ENCODE results near the gene STEAP1B.
"Not testable (repeated sequence)": the region's sequence is repeated elsewhere in the genome, so short reads cannot be mapped to it uniquely, and the experiment has no call there.

The STEAP1B gene

DNA sequence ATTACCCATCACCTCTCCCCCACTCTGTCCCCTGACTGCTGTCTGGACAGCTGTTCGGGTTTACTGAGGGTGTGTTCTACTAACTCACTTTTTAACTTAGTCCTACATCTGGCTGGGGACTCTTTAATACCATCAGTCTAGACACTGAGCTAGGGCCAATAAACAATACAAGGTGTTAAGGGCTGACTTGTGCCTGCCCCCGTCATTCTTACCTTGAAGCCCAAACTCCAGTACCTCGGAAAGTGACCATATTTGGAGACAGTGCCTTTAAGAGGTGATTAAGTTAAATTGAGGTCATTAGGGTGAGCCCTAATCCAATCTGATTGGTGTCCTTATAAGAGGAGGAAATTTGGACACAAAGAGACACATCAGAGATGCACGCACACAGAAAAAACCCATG, 35.7 kb downstream of the STEAP1B start:
- Histone ChIP-seq H3K9me3 (ENCODE audit: low read length) (no peaks in the 10 kb centered on the region), H3K4me1 (ENCODE audit: insufficient read depth, low read length) (no peaks in the 10 kb centered on the region), H3K36me3 (ENCODE audit: insufficient read depth, low read length) (no peaks in the 10 kb centered on the region), H3K27me3 (ENCODE audit: insufficient read depth, low read length) (no peaks in the 10 kb centered on the region), H2AFZ (ENCODE audit: low read depth, low read length) (no peak overlapping the region), H3K4me3 (ENCODE audit: low read length) (no peak overlapping the region)

DNA sequence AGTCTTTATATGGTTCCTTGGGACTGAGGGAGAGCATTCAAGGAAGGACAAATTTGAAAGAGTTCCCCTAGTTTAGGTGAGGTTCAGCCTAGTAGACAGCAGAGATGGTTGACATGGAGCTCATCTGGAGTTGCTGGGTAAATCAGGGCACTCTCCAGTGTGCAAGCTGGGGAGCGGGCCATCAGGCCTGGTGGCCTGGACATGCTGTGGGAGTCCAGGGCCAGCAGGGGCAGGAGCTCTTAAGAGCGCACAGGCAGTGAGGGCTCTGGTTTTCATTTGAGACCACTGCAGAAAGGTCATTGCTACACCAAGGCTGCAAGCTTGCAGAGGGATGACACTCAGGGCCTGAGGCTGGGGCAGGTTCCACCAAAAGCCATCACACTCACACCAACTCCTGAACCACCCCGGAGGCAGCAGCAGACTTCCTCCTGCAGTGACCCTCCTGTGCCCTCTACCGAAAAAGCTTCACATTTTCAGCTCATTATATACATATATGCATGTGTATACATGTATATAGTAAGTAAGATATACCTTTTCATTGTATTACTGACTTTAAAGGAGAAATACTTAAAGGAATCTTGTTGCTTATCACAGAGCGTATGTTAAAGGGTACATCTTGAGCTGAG, 39.5 kb downstream of the STEAP1B start:
- Histone ChIP-seq H3K36me3 (ENCODE audit: insufficient read depth, low read length) (no peaks in the 10 kb centered on the region), H3K4me1 (ENCODE audit: insufficient read depth, low read length) (no peaks in the 10 kb centered on the region), H2AFZ (ENCODE audit: low read depth, low read length) (no peak overlapping the region), H3K9me3 (ENCODE audit: low read length) (no peaks in the 10 kb centered on the region), H3K27me3 (ENCODE audit: insufficient read depth, low read length) (no peaks in the 10 kb centered on the region), H3K4me3 (ENCODE audit: low read length) (no peak overlapping the region)

DNA sequence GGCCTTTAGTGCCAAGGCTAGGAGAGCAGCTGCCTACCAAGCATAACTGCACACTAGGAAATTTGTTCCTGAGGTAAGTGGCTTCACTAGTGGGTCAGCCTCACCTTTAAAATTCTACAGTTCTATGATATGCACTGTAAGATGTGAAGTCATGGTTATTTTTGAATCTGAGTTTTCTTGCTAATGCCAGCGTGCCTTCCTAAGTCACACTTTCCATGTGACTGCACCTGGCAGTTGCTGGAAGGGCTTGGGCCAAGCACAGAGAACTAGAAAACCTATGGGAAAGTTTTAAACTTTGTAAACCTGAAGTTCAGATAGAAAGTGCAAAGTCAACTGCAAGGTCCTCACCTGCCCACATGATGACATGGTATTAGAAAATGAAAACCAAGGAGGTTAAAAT, 42.5 kb downstream of the STEAP1B start:
- H3K4me3 ChIP-seq (ENCODE audit: low read length), result no peak overlapping the region
- no peaks in the 10 kb centered on the region for H3K27me3 ChIP-seq (ENCODE audit: insufficient read depth, low read length)
- H3K9me3 ChIP-seq (ENCODE audit: low read length), result no peaks in the 10 kb centered on the region
- no peaks in the 10 kb centered on the region for H3K36me3 ChIP-seq (ENCODE audit: insufficient read depth, low read length)
- H2AFZ ChIP-seq (ENCODE audit: low read depth, low read length), result no peak overlapping the region
- no peaks in the 10 kb centered on the region for H3K4me1 ChIP-seq (ENCODE audit: insufficient read depth, low read length)

- H3K36me3 ChIP-seq (ENCODE audit: insufficient read depth, low read length), result no peaks in the 10 kb centered on the region
- no peak overlapping the region for H3K4me3 ChIP-seq (ENCODE audit: low read length)
- no peak overlapping the region for H2AFZ ChIP-seq (ENCODE audit: low read depth, low read length)
- H3K27me3 ChIP-seq (ENCODE audit: insufficient read depth, low read length), result no peaks in the 10 kb centered on the region
- no peaks in the 10 kb centered on the region for H3K9me3 ChIP-seq (ENCODE audit: low read length)
- H3K4me1 ChIP-seq (ENCODE audit: insufficient read depth, low read length), result no peaks in the 10 kb centered on the region
Observed at GRCh38 chr7:22454446-22454845, 45.5 kb downstream of the STEAP1B start.

- no peaks in the 10 kb centered on the region for H3K27me3 ChIP-seq (ENCODE audit: insufficient read depth, low read length)
- no peak overlapping the region for H3K4me3 ChIP-seq (ENCODE audit: low read length)
- no peaks in the 10 kb centered on the region for H3K36me3 ChIP-seq (ENCODE audit: insufficient read depth, low read length)
- no peaks in the 10 kb centered on the region for H3K4me1 ChIP-seq (ENCODE audit: insufficient read depth, low read length)
- no peak overlapping the region for H2AFZ ChIP-seq (ENCODE audit: low read depth, low read length)
- no peaks in the 10 kb centered on the region for H3K9me3 ChIP-seq (ENCODE audit: low read length)
Observed at GRCh38 chr7:22452960-22453558, 46.9 kb downstream of the STEAP1B start.

DNA sequence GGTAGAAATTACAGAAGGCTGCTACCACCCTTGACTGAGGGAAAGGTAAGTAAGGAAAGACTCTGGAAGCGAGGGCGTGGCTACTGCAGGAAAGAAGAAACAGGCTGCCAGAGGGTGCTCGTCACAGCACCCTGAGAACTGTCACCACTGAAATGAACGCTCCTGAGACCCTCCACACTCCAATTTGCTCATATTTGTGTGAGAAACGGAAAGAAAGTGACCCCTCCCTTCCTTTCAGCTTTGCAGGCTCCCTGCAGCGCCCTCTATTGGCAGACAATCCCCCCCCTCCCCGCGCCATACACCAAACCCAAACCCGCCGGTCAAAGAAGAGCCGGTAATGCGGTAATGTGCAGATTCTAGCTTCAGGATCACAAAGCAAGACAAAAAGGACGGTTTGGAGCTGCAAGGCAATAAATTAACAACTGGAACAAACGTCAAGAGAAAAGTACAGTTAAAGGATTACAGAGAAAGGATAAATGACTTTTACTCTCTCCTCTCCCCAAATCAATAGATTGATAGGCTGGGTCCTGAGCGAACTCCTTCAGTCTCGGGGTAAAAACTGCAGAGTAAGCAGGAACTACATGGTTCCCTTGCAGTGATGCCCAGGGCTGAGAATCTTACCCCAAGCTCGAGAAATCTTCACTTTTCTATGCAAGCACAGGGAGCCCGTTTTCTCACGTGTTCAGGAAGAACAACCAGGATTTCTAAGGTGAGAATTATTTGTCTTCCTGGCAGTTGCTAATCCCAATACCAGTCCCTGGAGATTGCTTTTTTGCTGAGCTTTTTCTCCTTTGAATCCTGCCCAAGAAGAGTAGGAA, 47.6 kb downstream of the STEAP1B start:
- no peaks in the 10 kb centered on the region for H3K36me3 ChIP-seq (ENCODE audit: insufficient read depth, low read length)
- no peak overlapping the region for H2AFZ ChIP-seq (ENCODE audit: low read depth, low read length)
- H3K4me3 ChIP-seq (ENCODE audit: low read length), result no peak overlapping the region
- H3K4me1 ChIP-seq (ENCODE audit: insufficient read depth, low read length), result no peaks in the 10 kb centered on the region
- no peaks in the 10 kb centered on the region for H3K9me3 ChIP-seq (ENCODE audit: low read length)
- no peaks in the 10 kb centered on the region for H3K27me3 ChIP-seq (ENCODE audit: insufficient read depth, low read length)

- not testable (repeated sequence) for H3K27me3 ChIP-seq (ENCODE audit: insufficient read depth, low read length); H3K4me3 ChIP-seq (ENCODE audit: low read length); H3K36me3 ChIP-seq (ENCODE audit: insufficient read depth, low read length); H3K9me3 ChIP-seq (ENCODE audit: low read length); H2AFZ ChIP-seq (ENCODE audit: low read depth, low read length); H3K4me1 ChIP-seq (ENCODE audit: insufficient read depth, low read length)
Observed at GRCh38 chr7:22450013-22450412, 50.0 kb downstream of the STEAP1B start.

DNA sequence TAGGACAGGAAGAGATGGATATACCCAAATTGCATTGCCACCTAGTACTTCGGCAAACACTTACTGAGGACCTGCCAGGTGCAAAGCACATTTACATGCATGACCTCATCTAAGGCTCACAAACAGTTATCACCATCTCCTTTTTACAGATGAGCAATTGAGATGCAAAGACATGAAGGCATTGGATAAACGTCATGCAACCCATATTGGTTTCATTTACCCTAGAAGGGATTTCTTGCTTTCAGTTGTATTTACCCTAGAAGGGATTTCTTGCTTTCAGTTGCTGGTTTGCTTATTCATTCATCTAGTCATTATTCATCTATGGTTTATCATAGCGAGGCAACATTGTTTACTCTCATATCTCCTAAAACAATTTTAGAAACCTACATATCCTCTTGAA, 52.2 kb downstream of the STEAP1B start:
- no peak overlapping the region for H3K4me3 ChIP-seq (ENCODE audit: low read length)
- no peak overlapping the region for H2AFZ ChIP-seq (ENCODE audit: low read depth, low read length)
- H3K4me1 ChIP-seq (ENCODE audit: insufficient read depth, low read length), result no peaks in the 10 kb centered on the region
- no peaks in the 10 kb centered on the region for H3K36me3 ChIP-seq (ENCODE audit: insufficient read depth, low read length)
- no peaks in the 10 kb centered on the region for H3K27me3 ChIP-seq (ENCODE audit: insufficient read depth, low read length)
- no peaks in the 10 kb centered on the region for H3K9me3 ChIP-seq (ENCODE audit: low read length)

DNA sequence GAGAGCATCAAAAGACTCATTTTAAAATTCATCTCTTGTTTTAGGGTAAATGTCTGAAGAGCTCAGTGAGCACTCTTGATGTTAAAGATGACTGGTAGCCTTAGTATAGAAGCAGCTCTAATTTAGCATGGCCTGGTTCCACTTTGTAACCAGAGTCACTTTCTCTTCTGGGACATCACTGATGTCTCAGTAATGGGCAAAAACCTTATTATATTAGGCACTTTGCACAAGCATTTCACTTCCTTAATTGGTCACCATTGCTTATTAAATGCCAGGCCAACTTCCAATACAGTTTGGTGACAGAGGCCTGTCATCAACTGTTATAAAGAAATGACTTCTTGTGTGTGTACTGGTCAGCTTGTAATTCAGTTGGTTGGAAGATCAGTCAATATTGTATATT, 53.0 kb downstream of the STEAP1B start:
- Histone ChIP-seq H3K36me3 (ENCODE audit: insufficient read depth, low read length) (no peaks in the 10 kb centered on the region), H3K27me3 (ENCODE audit: insufficient read depth, low read length) (no peaks in the 10 kb centered on the region)

GRCh38 chr7:22445853-22446252, 54.1 kb downstream of the STEAP1B start:
- H3K36me3 ChIP-seq (ENCODE audit: insufficient read depth, low read length), result no peaks in the 10 kb centered on the region
- no peak overlapping the region for H3K4me3 ChIP-seq (ENCODE audit: low read length)
- H3K4me1 ChIP-seq (ENCODE audit: insufficient read depth, low read length), result no peaks in the 10 kb centered on the region
- H3K9me3 ChIP-seq (ENCODE audit: low read length), result no peaks in the 10 kb centered on the region
- H2AFZ ChIP-seq (ENCODE audit: low read depth, low read length), result no peak overlapping the region
- no peaks in the 10 kb centered on the region for H3K27me3 ChIP-seq (ENCODE audit: insufficient read depth, low read length)

More for the DNA sequence above, 53.0 kb downstream of the STEAP1B start:
- Histone ChIP-seq H2AFZ (ENCODE audit: low read depth, low read length) (no peak overlapping the region), H3K4me3 (ENCODE audit: low read length) (no peak overlapping the region), H3K9me3 (ENCODE audit: low read length) (no peaks in the 10 kb centered on the region), H3K4me1 (ENCODE audit: insufficient read depth, low read length) (no peaks in the 10 kb centered on the region)

GRCh38 chr7:22445140-22445743, 54.7 kb downstream of the STEAP1B start:
- Histone ChIP-seq H3K36me3 (ENCODE audit: insufficient read depth, low read length) (no peaks in the 10 kb centered on the region), H2AFZ (ENCODE audit: low read depth, low read length) (no peak overlapping the region)

GRCh38 chr7:22444181-22444971, 55.6 kb downstream of the STEAP1B start:
- Histone ChIP-seq H2AFZ (ENCODE audit: low read depth, low read length) (no peak overlapping the region), H3K36me3 (ENCODE audit: insufficient read depth, low read length) (no peaks in the 10 kb centered on the region)

More at GRCh38 chr7:22445140-22445743, 54.7 kb downstream of the STEAP1B start:
- no peaks in the 10 kb centered on the region for H3K4me1 ChIP-seq (ENCODE audit: insufficient read depth, low read length)
- no peaks in the 10 kb centered on the region for H3K9me3 ChIP-seq (ENCODE audit: low read length)
- no peaks in the 10 kb centered on the region for H3K27me3 ChIP-seq (ENCODE audit: insufficient read depth, low read length)
- no peak overlapping the region for H3K4me3 ChIP-seq (ENCODE audit: low read length)

More at GRCh38 chr7:22444181-22444971, 55.6 kb downstream of the STEAP1B start:
- Histone ChIP-seq H3K4me3 (ENCODE audit: low read length) (no peak overlapping the region), H3K27me3 (ENCODE audit: insufficient read depth, low read length) (no peaks in the 10 kb centered on the region), H3K9me3 (ENCODE audit: low read length) (no peaks in the 10 kb centered on the region), H3K4me1 (ENCODE audit: insufficient read depth, low read length) (no peaks in the 10 kb centered on the region)

Measured in neuron (in vitro differentiated cells).